Chondrocyte (in vitro differentiated cells): Measurements from ENCODE around the gene ANXA7. TPM values are rescaled to one million over a fixed set of nuclear protein-coding genes. Genes with fewer than 3 reads are reported as not detected.

Experiments used
- DNase-seq: peaks from one replicate; pipeline ENCODE4 v3.0.0; 2021; ENCODE audit warnings: mixed read lengths, low spot score
- H3K27ac Mint-ChIP-seq: one replicate; pipeline ENCODE4 v1.8.0; 2021; ENCODE audit warnings: mild to moderate bottlenecking, moderate library complexity, mixed read lengths; ENCODE audit not compliant: unreplicated experiment
- H3K27me3 Mint-ChIP-seq: 2 replicates; pipeline ENCODE4 v1.8.0; 2021; ENCODE audit warnings: low read depth, mixed read lengths
- H3K36me3 Mint-ChIP-seq: 2 replicates; pipeline ENCODE4 v1.8.0; 2021; ENCODE audit warnings: low read depth, mixed read lengths
- H3K4me1 Mint-ChIP-seq: 2 replicates; pipeline ENCODE4 v1.8.0; 2021; ENCODE audit warnings: low read depth, mild to moderate bottlenecking, mixed read lengths
- H3K4me3 Mint-ChIP-seq: one replicate; pipeline ENCODE4 v1.8.0; 2021; ENCODE audit warnings: mild to moderate bottlenecking, moderate library complexity, mixed read lengths; ENCODE audit not compliant: unreplicated experiment
- H3K9me3 Mint-ChIP-seq: 2 replicates; pipeline ENCODE4 v1.8.0; 2021; ENCODE audit warnings: low read depth, mixed read lengths
- CTCF ChIP-seq: fragments of 200-600 bp; sonication (generic); IDR thresholded peaks from 2 replicates; pipeline ENCODE4 v1.5.0; 2021; ENCODE audit warnings: antibody characterized with exemption, mild to moderate bottlenecking, moderate library complexity
- total RNA-seq: library from RNA; stranded (reverse); gene quantifications from 3 replicates; pipeline ENCODE4 v1.2.1, GENCODE V29; 2021

ANXA7 gene
- total RNA-seq, 1 donor from 2014 or later, result 93.5 TPM

- DNase-seq, result no peak
- Mint-ChIP-seq H3K4me3 (no peak within 1 kb of the TSS), H3K36me3 (peaks cover 13% of the 10 kb centered on the region), H3K9me3 (no peaks in the 10 kb centered on the region), H3K27me3 (no peaks in the 10 kb centered on the region), H3K4me1 (no peaks in the 10 kb centered on the region), H3K27ac (no peak within 1 kb of the TSS)
- TF ChIP-seq CTCF, result no peak
Measured at GRCh38 chr10:73433538-73433867, 19.6 kb upstream of the ANXA7 start, which contains the start of gene MSS51. Gene MSS51, minus strand, starts transcription at chr10:73433561. Its CDS starts 5,277 bp downstream, at chr10:73428284.

- H3K4me1 Mint-ChIP-seq, result no peaks in the 10 kb centered on the region
- H3K27ac Mint-ChIP-seq, result no peak overlapping the region
- no peak overlapping the region for H3K4me3 Mint-ChIP-seq
- no peaks in the 10 kb centered on the region for H3K9me3 Mint-ChIP-seq
- H3K27me3 Mint-ChIP-seq, result no peaks in the 10 kb centered on the region
- H3K36me3 Mint-ChIP-seq, result peaks cover 14% of the 10 kb centered on the region
- TF ChIP-seq CTCF, result no peak
- no peak for DNase-seq
Measured at GRCh38 chr10:73432646-73433537, 19.0 kb upstream of the ANXA7 start.

GRCh38 chr10:73426318-73426717 lies 12.5 kb upstream of the ANXA7 start:
- peaks cover 42% of the 10 kb centered on the region for H3K36me3 Mint-ChIP-seq
- no peak for DNase-seq
- TF ChIP-seq CTCF, result no peak
- H3K9me3 Mint-ChIP-seq, result no peaks in the 10 kb centered on the region
- no peak overlapping the region for H3K4me3 Mint-ChIP-seq
- no peak overlapping the region for H3K27ac Mint-ChIP-seq
- no peaks in the 10 kb centered on the region for H3K27me3 Mint-ChIP-seq
- no peaks in the 10 kb centered on the region for H3K4me1 Mint-ChIP-seq

- TF ChIP-seq CTCF, result no peak
- no peak overlapping the region for H3K4me3 Mint-ChIP-seq
- no peaks in the 10 kb centered on the region for H3K4me1 Mint-ChIP-seq
- H3K9me3 Mint-ChIP-seq, result no peaks in the 10 kb centered on the region
- H3K27ac Mint-ChIP-seq, result no peak overlapping the region
- peaks cover 42% of the 10 kb centered on the region for H3K36me3 Mint-ChIP-seq
- no peaks in the 10 kb centered on the region for H3K27me3 Mint-ChIP-seq
- no peak for DNase-seq
Measured at GRCh38 chr10:73424478-73424877, 10.6 kb upstream of the ANXA7 start.

- H3K4me3 Mint-ChIP-seq, result no peak overlapping the region
- no peak overlapping the region for H3K27ac Mint-ChIP-seq
- no peak for DNase-seq
- TF ChIP-seq CTCF, result no peak
- H3K4me1 Mint-ChIP-seq, result no peaks in the 10 kb centered on the region
- H3K36me3 Mint-ChIP-seq, result peaks cover 42% of the 10 kb centered on the region
- no peaks in the 10 kb centered on the region for H3K27me3 Mint-ChIP-seq
- H3K9me3 Mint-ChIP-seq, result no peaks in the 10 kb centered on the region
Measured at GRCh38 chr10:73423309-73423708, 9.5 kb upstream of the ANXA7 start.
